Spleen (tissue), 7 donors: Measurements from ENCODE around the gene C10orf53.

ENCODE experiments used
- CTCF ChIP-seq, 11 experiments: fragments of 200-600 bp in 7 of 11; fragments of 450-650 bp in 4 of 11; sonication (generic) in 4 of 11; IDR thresholded peaks in 8 of 11; conservative IDR thresholded peaks in 3 of 11; 1 replicate in 7 of 11; 2 replicates in 4 of 11; pipeline versions ENCODE4 v1.4.0 to v1.8.0; 2016 to 2021; ENCODE audit warnings: antibody characterized with exemption in 11 of 11, inconsistent platforms in 4 of 11, mild to moderate bottlenecking in 1 of 11
- POLR2A ChIP-seq, 3 donors: fragments of 450-650 bp; IDR thresholded peaks; one replicate each; pipeline ENCODE4 v1.5.1; 2017; ENCODE audit warnings: antibody characterized with exemption in 3 of 3, mild to moderate bottlenecking in 1 of 3
- donor health status: DM: no; HTN: no; CAD: no; lungs with moderate emphysema.
- donor health status: DM: no; HTN: no; CAD: no.
- donor health status: DM: no; HTN: no; CAD: no.

GRCh38 chr10:49710966-49711365, 31.5 kb downstream of the C10orf53 start:
- TF ChIP-seq CTCF (IDR thresholded peaks at IDR 0.05 in 8 of 11, conservative IDR thresholded peaks at IDR 0.05 in 3 of 11) = no peak
- no peak for TF ChIP-seq POLR2A (IDR thresholded peaks at IDR 0.05)
